Melanocyte of skin (primary cell): ENCODE results near the gene GAL3ST1. TPM values are rescaled to one million over a fixed set of nuclear protein-coding genes. Genes with fewer than 3 reads are reported as not detected.

ENCODE experiments used
- total RNA-seq, 2 donors: library from RNA; depleted of rRNA; stranded (reverse); fragments of >200 nt; gene quantifications; 2 replicates each; pipeline ENCODE4 v1.2.3, GENCODE V29; 2012

GAL3ST1 gene
- total RNA-seq = under 1 TPM in 1 of 2 donors, not detected in 1; 0.34 TPM

GRCh38 chr22:30574095-30574981 lies at the start of gene GAL3ST1:
Gene GAL3ST1, minus strand, starts transcription at chr22:30574665. Its CDS starts 17,273 bp downstream, at chr22:30557392.

GRCh38 chr22:30606455-30607299 lies 32.2 kb upstream of the GAL3ST1 start, which contains the start of gene TCN2:
Gene TCN2, plus strand, starts transcription at chr22:30607174. Its CDS starts 158 bp downstream, at chr22:30607332.

DNA sequence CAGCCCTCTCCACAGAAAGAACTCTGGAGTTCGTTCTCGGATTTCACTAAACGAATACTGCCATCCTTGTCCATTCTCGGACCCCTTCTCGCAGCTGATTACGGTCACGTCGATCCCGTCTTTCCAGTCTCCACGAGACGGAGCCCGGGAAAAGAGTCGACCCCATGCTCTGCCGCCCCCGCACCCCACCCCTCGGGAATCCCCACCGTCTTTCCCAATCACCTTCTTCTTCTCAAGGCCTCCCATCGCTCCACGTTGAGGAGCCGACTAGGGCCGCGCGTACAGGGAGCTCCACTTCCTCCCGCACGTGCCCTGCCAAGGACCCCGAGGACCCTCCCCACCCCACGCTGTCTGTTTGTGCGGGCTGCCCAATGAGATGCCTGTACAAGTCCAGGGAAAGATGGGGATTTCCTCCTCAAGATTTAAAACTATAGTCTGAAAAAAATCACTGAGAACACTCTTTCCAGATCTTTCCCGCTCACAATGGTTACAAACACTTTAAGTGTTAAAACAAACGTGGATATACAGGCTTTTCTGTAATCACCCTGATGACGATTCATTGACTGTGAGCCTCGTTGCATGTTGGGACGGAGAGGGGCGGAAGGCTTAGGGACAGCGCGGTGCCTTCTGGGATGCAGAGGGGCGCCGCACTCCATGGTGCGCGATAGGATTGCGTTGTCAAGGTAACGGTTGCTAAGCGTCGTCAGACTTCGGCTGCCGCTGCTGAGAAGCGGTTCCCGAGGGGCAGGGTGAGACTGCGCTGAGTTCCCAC lies 17.3 kb upstream of the GAL3ST1 start, which contains the start of gene PES1:
TSS of gene PES1 (minus strand) at position 323 of the 772 bp plus-strand sequence. CDS start at position 246, 77 bp downstream.

GRCh38 chr22:30546616-30547015 lies 27.8 kb downstream of the GAL3ST1 start, which contains the start of gene SEC14L6:
Gene SEC14L6, minus strand, starts transcription at chr22:30546741. Its CDS starts 59 bp downstream, at chr22:30546682.

Other genes starting within 250 kb of the GAL3ST1 start
- 10 to 100 TPM; 31.0 to 31.6 TPM for gene TBC1D10A, start 247.7 kb downstream of the GAL3ST1 start, total RNA-seq
- gene SF3A1, start 217.8 kb downstream of the GAL3ST1 start, total RNA-seq = 10 to 100 TPM; 28.2 to 50.0 TPM
- 1 to 10 TPM; 2.3 to 3.4 TPM for gene CCDC157, start 217.7 kb downstream of the GAL3ST1 start, total RNA-seq
- gene RNF215, start 187.3 kb downstream of the GAL3ST1 start, total RNA-seq = 1 to 10 TPM; 8.3 to 9.3 TPM
- 1 to 10 TPM; 5.2 to 6.7 TPM for gene SEC14L2, start 177.6 kb downstream of the GAL3ST1 start, total RNA-seq
- gene MTFP1, start 148.9 kb downstream of the GAL3ST1 start, total RNA-seq = 10 to 100 TPM; 14.8 to 38.0 TPM
- gene SEC14L3, start 102.6 kb downstream of the GAL3ST1 start, total RNA-seq = not detected
- under 1 TPM; under 0.01 to 0.33 TPM for gene SEC14L4, start 69.0 kb downstream of the GAL3ST1 start, total RNA-seq
- gene SEC14L6, start 27.9 kb downstream of the GAL3ST1 start, total RNA-seq = under 1 TPM in 1 of 2 donors, not detected in 1; 0.34 TPM
- 100 to 1,000 TPM in 1 of 2 donors, 10 to 100 TPM in 1; 53.0 to 117 TPM for gene PES1, start 17.2 kb upstream of the GAL3ST1 start, total RNA-seq
- gene TCN2, start 32.5 kb upstream of the GAL3ST1 start, total RNA-seq = 10 to 100 TPM; 17.0 to 23.4 TPM
- 1 to 10 TPM; 2.8 to 6.7 TPM for gene SLC35E4, start 61.1 kb upstream of the GAL3ST1 start, total RNA-seq
- 1 to 10 TPM; 6.2 to 10.0 TPM for gene DUSP18, start 93.2 kb upstream of the GAL3ST1 start, total RNA-seq
- 1 to 10 TPM; 2.4 to 2.7 TPM for gene OSBP2, start 120.2 kb upstream of the GAL3ST1 start, total RNA-seq